Measurements from ENCODE around the gene CERCAM.

Gene CERCAM, protein sequence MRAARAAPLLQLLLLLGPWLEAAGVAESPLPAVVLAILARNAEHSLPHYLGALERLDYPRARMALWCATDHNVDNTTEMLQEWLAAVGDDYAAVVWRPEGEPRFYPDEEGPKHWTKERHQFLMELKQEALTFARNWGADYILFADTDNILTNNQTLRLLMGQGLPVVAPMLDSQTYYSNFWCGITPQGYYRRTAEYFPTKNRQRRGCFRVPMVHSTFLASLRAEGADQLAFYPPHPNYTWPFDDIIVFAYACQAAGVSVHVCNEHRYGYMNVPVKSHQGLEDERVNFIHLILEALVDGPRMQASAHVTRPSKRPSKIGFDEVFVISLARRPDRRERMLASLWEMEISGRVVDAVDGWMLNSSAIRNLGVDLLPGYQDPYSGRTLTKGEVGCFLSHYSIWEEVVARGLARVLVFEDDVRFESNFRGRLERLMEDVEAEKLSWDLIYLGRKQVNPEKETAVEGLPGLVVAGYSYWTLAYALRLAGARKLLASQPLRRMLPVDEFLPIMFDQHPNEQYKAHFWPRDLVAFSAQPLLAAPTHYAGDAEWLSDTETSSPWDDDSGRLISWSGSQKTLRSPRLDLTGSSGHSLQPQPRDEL

GRCh38 chr9:128420651-128421481 lies at the start of gene CERCAM:
Gene CERCAM (plus strand): TSS chr9:128420857. CDS start chr9:128420878, 21 bp downstream.
- no peak for DNase-seq (ENCODE audit: low read depth)
- TF ChIP-seq, protein P1, sequence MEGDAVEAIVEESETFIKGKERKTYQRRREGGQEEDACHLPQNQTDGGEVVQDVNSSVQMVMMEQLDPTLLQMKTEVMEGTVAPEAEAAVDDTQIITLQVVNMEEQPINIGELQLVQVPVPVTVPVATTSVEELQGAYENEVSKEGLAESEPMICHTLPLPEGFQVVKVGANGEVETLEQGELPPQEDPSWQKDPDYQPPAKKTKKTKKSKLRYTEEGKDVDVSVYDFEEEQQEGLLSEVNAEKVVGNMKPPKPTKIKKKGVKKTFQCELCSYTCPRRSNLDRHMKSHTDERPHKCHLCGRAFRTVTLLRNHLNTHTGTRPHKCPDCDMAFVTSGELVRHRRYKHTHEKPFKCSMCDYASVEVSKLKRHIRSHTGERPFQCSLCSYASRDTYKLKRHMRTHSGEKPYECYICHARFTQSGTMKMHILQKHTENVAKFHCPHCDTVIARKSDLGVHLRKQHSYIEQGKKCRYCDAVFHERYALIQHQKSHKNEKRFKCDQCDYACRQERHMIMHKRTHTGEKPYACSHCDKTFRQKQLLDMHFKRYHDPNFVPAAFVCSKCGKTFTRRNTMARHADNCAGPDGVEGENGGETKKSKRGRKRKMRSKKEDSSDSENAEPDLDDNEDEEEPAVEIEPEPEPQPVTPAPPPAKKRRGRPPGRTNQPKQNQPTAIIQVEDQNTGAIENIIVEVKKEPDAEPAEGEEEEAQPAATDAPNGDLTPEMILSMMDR (IDR thresholded peaks at IDR 0.05; ENCODE audit: control insufficient read depth, extremely low read depth, insufficient read depth), result no peak
- peak within 1 kb of the TSS; percentile 56 for H3K4me3 ChIP-seq (ENCODE audit: low read depth, low read length)

GRCh38 chr9:128371630-128372117 lies 49.0 kb upstream of the CERCAM start:
- peak overlapping the region; percentile 92 for H3K4me3 ChIP-seq (ENCODE audit: low read depth, low read length)
- no peak for DNase-seq (ENCODE audit: low read depth)
- TF ChIP-seq, protein P1 (IDR thresholded peaks at IDR 0.05; ENCODE audit: control insufficient read depth, extremely low read depth, insufficient read depth), result no peak

GRCh38 chr9:128372188-128372641 lies 48.4 kb upstream of the CERCAM start:
- TF ChIP-seq, protein P1 (IDR thresholded peaks at IDR 0.05; ENCODE audit: control insufficient read depth, extremely low read depth, insufficient read depth), result no peak
- DNase-seq (ENCODE audit: low read depth), result no peak
- H3K4me3 ChIP-seq (ENCODE audit: low read depth, low read length), result peak overlapping the region; percentile 92

- DNase-seq (ENCODE audit: low read depth), result no peak
- H3K4me3 ChIP-seq (ENCODE audit: low read depth, low read length), result peak overlapping the region; percentile 92
- TF ChIP-seq, protein P1 (IDR thresholded peaks at IDR 0.05; ENCODE audit: control insufficient read depth, extremely low read depth, insufficient read depth), result no peak
Observed at GRCh38 chr9:128372784-128373183, 47.9 kb upstream of the CERCAM start.

DNA sequence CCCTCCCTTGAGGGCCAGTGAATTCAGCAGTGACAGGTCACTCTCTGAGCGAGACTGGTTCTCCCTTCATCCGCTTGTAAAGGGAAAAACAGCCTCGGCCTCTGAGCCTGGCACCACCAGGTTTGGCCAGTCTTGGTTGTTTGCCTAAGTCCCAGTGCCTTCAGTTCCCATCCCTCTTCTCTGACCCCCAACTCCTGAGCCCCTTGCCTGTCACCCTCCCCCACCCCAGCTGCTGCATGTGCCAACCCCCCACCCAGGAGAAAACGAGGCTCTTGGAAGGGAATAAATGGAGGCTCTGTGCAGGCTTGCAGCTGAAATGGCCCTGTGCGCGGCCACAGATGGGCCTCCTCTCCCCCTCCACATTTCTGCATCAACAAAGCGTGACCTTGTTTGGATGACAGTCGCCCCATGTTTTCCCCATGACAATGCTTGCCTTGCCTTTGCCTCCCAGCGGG lies 46.4 kb upstream of the CERCAM start:
- H3K4me3 ChIP-seq (ENCODE audit: low read depth, low read length), result no peak overlapping the region
- TF ChIP-seq, protein P1 (IDR thresholded peaks at IDR 0.05; ENCODE audit: control insufficient read depth, extremely low read depth, insufficient read depth), result no peak
- DNase-seq (ENCODE audit: low read depth), result no peak

- TF ChIP-seq, protein P1 (IDR thresholded peaks at IDR 0.05; ENCODE audit: control insufficient read depth, extremely low read depth, insufficient read depth), result no peak
- DNase-seq (ENCODE audit: low read depth), result no peak
Observed at GRCh38 chr9:128375865-128376264, 44.8 kb upstream of the CERCAM start.

More at GRCh38 chr9:128375865-128376264, 44.8 kb upstream of the CERCAM start:
- no peak overlapping the region for H3K4me3 ChIP-seq (ENCODE audit: low read depth, low read length)

Data from LNCaP clone FGC (cell line).